22Rv1 (cell line): ENCODE data around the gene COMT.

Source experiments
- H3K27ac ChIP-seq: fragments of 450-650 bp; 2 replicates; pipeline ENCODE4 v1.5.1; 2017
- ZFX ChIP-seq: fragments of 450-650 bp; IDR thresholded peaks from 2 replicates; pipeline ENCODE4 v1.6.1; 2017; ENCODE audit warnings: antibody characterized with exemption, borderline replicate concordance
- TF ChIP-seq, protein P1 (sequence below): fragments of 450-650 bp; IDR thresholded peaks from 2 replicates; pipeline ENCODE4 v1.5.1; 2017; ENCODE audit warnings: mild to moderate bottlenecking

Gene COMT

DNA sequence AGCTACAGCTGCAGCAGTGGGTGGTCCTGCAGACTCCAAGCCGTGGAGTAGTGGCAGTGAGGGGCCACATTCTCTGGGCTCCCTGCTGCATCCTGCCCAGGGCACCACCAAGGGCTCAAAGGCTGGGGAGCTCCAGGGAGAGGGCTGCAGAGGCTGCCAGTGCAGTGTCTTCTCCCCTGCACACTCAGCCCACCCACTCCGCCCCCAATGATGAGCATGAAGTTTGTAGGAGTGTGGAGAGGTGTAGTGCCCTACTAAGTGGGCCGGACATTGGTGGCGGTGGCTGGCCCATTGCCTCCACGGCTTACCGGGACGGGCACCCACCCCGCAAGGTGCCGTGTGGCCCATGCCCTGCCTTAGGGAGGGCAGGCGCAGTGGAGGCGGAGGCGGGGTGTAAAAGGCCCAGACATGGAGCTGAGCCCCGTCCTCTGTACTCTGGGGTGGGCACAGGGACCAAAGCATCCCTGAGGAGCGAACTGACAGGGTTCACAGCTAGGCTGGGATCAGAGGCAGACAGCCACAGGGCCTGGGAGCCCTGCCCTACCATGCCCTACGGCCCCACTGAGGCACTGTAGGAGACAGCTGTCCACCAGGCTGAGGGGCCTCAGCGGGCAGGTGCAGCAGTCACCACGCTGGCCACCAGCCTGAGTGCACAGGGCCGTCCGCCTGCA lies 56.1 kb downstream of the COMT start:
- H3K27ac ChIP-seq, result no peak overlapping the region
- TF ChIP-seq, protein P1, sequence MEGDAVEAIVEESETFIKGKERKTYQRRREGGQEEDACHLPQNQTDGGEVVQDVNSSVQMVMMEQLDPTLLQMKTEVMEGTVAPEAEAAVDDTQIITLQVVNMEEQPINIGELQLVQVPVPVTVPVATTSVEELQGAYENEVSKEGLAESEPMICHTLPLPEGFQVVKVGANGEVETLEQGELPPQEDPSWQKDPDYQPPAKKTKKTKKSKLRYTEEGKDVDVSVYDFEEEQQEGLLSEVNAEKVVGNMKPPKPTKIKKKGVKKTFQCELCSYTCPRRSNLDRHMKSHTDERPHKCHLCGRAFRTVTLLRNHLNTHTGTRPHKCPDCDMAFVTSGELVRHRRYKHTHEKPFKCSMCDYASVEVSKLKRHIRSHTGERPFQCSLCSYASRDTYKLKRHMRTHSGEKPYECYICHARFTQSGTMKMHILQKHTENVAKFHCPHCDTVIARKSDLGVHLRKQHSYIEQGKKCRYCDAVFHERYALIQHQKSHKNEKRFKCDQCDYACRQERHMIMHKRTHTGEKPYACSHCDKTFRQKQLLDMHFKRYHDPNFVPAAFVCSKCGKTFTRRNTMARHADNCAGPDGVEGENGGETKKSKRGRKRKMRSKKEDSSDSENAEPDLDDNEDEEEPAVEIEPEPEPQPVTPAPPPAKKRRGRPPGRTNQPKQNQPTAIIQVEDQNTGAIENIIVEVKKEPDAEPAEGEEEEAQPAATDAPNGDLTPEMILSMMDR, result no peak
- TF ChIP-seq ZFX, result no peak

DNA sequence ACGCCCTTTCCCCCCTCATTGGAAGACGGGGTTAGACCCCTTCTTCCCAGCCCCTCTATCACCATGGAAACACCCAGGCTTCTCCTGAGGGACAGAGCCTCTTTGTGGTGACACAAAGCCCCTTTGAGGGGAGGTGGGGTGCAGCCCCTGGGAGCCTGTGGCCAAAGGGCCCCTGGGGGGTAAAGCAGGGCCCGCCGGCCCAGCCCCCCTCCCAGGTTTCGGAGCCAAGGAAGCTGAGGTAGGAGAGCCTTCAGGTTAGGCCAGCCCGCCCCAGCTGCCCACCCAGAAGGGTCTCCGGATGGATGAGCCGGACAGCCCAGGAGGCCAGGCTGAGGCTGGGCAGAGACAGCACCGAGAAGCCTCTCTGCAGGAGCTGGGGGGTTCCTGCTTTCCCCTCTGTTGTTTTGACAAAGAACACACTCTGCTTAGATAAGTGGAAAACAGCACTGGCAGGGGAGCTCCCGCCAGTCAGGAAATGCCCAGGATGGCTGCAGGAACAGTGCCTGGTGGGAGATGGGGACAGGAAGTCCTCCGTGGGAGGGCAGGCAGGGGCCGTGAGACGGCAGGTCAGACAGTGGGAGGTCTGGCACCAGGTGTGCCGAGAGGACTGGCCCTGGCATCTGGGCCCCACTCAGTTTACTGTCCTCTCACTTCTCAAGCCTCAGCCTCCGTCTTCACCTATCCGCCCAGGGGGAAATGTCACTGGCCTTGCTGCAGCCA lies 56.8 kb downstream of the COMT start:
- H3K27ac ChIP-seq, result no peak overlapping the region

DNA sequence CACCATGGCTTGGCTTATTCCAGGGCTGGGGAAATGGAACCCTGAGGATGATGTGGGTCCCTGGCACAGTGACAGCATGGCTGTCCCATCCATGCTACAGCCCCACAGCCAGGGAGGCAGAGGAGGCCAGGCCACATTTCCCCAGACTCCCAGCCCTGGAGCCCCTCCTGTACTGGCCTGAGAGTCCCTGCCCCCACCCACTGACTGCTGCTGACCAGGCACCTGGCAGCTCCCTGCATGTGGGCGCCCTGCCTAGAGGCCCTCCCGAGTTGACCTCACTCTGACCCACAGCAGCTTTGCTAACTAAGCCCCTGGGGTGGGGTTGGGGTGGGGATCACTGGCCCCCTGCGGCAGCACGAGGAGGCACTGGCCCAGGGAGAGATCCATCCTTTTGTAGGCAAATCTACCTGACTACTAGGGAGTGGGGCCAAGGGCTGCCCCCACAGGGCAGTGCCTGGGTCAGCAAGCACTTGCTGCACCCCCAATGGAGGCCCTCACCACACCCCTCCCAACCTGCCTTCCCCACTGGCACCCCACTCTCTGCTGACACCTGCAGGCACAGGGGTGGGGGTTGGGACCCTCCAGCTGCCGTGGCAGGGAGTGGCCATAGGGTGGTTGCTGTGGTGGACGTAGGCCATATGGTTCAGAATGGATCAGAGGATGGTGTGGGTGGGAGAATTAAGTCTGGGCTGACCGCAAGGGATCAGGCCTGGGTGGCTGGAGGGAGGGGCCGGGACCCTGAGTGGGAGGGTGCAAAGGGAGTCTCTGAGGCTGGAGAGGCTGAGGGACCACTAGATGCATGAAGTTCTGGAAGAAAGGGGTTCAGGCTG lies 57.6 kb downstream of the COMT start:
- no peak overlapping the region for H3K27ac ChIP-seq
- TF ChIP-seq ZFX, result no peak
- TF ChIP-seq, protein P1, result no peak

More for the DNA sequence above, 56.8 kb downstream of the COMT start:
- no peak for TF ChIP-seq ZFX
- TF ChIP-seq, protein P1, result no peak

DNA sequence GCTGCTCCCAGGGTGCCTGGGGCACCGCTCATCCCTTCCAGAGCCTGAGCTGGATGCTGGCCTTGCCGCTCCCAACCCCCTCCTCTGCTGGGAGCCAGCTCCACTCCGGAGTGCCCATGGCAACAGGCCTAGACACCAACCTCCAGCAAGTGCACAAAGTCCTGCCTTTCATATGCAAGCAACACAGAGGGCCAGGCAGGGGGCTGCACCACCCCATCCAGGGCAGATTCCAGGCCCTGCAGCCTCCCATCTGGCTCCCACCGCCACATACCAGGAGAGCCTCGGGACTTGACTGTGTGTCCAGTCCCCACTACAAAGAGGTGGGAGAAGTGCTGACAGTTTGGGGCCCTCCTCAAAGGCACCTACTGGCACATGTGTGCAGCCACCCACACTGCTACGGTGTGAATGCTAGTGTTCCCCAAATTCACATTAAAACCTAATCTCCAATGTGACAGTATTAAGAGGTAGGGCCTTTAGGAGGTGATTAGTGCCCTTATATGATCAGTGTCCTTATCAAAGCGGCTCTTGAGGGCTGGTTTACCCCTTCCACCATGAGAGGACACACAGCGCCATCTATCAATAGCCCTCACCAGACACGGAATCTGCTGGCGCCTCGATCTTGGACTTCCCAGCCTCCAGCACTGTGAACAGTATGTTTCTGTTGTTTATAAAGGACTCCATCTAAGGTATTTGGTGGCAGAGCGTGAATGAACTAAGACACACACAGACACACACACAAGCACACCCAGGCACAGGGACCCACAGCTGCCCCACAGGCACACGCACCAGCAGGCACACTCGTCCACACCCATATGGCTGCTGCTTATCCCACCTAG lies 58.9 kb downstream of the COMT start:
- TF ChIP-seq ZFX, result no peak
- TF ChIP-seq, protein P1, result no peak

DNA sequence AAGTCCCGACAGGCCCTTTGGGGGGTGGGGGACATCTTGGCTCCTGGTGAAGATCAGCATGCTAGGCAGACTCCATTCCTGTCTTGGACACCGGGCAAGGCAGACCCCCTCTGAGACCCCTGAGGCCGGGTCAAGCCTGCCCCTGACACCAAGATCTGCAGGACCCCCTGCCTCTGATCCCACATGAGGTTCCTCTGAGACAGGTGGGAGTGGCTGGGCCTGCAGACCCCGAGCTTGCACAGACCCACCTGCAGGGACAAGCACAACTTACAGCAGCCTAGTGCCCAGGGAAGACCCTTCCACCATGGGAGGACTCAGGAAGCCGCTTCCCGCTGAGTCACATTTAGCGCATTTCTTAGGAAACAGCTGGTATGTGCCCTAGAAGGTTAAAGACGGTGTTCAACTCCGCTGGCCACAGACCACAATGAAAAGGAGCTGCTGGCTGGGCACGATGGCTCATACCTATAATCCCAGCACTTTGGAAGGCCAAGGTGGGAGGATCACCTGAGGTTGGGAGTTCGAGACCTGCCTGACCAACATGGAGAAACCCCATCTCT lies 59.6 kb downstream of the COMT start:
- TF ChIP-seq, protein P1, result no peak
- no peak for TF ChIP-seq ZFX
- no peak overlapping the region for H3K27ac ChIP-seq

More for the DNA sequence above, 58.9 kb downstream of the COMT start:
- H3K27ac ChIP-seq, result no peak overlapping the region

DNA sequence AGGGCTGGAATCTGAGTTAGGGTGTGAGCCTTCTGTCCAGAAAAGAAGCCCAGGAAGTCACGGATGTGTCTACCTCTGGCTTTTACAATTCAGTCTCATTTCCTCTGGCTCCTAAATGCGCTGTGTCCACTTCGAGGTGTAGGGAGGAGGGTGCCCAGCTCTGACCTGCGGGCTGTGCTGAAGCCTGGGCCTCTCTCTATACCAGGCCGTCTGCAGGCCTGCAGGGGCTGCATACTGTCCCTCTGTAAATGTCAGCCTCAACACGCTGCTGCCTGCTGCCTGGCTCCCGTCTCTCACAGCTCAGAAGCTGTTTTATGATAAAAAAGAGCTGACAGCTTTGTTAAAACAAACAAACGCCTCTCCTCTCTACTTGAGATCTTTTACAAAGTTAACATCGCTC lies 60.6 kb downstream of the COMT start:
- H3K27ac ChIP-seq, result no peak overlapping the region
- no peak for TF ChIP-seq ZFX
- TF ChIP-seq, protein P1, result no peak
